Neural crest cell (in vitro differentiated cells): ENCODE results near the gene ZMIZ1. TPM values are rescaled to one million over a fixed set of nuclear protein-coding genes. Genes with fewer than 3 reads are reported as not detected.

ENCODE experiments used
- DNase-seq: peaks from one replicate; pipeline ENCODE4 v3.0.0; 2021; ENCODE audit warnings: low read depth, mixed read lengths, low spot score
- H3K27ac Mint-ChIP-seq: one replicate; pipeline ENCODE4 v1.8.0; 2021; ENCODE audit warnings: mild to moderate bottlenecking, mixed read lengths; ENCODE audit not compliant: unreplicated experiment
- H3K27me3 Mint-ChIP-seq: 2 replicates; pipeline ENCODE4 v1.8.0; 2021; ENCODE audit warnings: low read depth, mild to moderate bottlenecking, mixed read lengths
- H3K36me3 Mint-ChIP-seq: 2 replicates; pipeline ENCODE4 v1.8.0; 2021; ENCODE audit warnings: low read depth, mild to moderate bottlenecking, mixed read lengths
- H3K4me1 Mint-ChIP-seq: 2 replicates; pipeline ENCODE4 v1.8.0; 2021; ENCODE audit warnings: mixed read lengths
- H3K4me3 Mint-ChIP-seq: one replicate; pipeline ENCODE4 v1.8.0; 2021; ENCODE audit warnings: mild to moderate bottlenecking, mixed read lengths
- H3K9me3 Mint-ChIP-seq: 2 replicates; pipeline ENCODE4 v1.8.0; 2021; ENCODE audit warnings: mixed read lengths
- total RNA-seq: library from RNA; stranded (reverse); gene quantifications from 2 replicates; pipeline ENCODE4 v1.2.1, GENCODE V29; 2021
- TF ChIP-seq, protein P1 (sequence below): fragments of 200-600 bp; sonication (generic); conservative IDR thresholded peaks from 2 replicates; pipeline ENCODE4 v1.5.0; 2021; ENCODE audit warnings: antibody characterized with exemption, mild to moderate bottlenecking

The ZMIZ1 gene
- total RNA-seq, 1 donor from 2014 or later, result 92.0 TPM

DNA sequence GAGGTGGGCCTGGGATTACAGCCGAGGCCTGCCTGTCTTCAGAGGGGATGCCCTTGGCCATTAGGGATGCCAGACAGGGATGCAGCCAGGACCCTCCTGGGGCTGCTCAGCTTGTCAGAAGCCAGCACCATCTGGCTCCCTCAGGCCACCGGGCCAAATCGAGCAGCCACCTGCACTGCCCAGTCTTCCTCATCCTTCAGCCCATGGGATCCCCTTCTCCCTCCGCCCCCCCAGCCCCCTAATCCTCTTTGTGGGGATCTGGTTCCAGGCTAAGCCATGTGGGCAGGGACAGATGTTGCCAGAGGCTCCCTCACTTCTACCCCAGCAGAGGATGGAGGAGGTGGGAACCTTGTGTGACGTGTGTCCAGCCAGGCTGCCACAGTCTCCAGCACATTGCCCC is 141.1 kb downstream of the ZMIZ1 start:
- Mint-ChIP-seq H3K36me3 (peaks cover 4% of the 10 kb centered on the region), H3K27ac (no peak overlapping the region), H3K4me3 (no peak overlapping the region), H3K27me3 (no peaks in the 10 kb centered on the region), H3K4me1 (peaks cover 5% of the 10 kb centered on the region), H3K9me3 (no peaks in the 10 kb centered on the region)
- TF ChIP-seq, protein P1, sequence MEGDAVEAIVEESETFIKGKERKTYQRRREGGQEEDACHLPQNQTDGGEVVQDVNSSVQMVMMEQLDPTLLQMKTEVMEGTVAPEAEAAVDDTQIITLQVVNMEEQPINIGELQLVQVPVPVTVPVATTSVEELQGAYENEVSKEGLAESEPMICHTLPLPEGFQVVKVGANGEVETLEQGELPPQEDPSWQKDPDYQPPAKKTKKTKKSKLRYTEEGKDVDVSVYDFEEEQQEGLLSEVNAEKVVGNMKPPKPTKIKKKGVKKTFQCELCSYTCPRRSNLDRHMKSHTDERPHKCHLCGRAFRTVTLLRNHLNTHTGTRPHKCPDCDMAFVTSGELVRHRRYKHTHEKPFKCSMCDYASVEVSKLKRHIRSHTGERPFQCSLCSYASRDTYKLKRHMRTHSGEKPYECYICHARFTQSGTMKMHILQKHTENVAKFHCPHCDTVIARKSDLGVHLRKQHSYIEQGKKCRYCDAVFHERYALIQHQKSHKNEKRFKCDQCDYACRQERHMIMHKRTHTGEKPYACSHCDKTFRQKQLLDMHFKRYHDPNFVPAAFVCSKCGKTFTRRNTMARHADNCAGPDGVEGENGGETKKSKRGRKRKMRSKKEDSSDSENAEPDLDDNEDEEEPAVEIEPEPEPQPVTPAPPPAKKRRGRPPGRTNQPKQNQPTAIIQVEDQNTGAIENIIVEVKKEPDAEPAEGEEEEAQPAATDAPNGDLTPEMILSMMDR, result no peak
- no peak for DNase-seq

DNA sequence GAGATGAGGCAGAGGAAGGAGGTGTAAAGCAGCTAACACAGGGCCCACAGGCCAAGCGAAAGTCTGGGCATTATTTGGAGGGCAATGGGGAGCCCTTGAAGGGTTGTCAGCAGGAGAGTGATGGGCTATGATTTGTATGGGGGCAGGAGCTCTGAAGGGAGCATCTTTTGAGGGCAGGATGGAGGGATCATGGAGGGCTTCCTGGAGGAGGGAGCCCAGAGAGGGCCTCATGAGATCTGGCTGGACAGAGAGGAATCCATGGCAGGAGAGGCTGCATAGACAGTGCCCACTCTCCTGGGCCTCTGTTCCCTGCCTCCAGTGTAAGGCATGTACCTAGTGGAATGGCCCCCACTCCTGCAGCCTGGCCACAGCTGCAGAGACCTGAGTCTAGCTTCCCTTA is 141.9 kb downstream of the ZMIZ1 start:
- TF ChIP-seq, protein P1, result no peak
- Mint-ChIP-seq H3K27ac (no peak overlapping the region), H3K4me1 (peaks cover under 1% of the 10 kb centered on the region), H3K27me3 (no peaks in the 10 kb centered on the region), H3K36me3 (peaks cover 3% of the 10 kb centered on the region), H3K4me3 (no peak overlapping the region), H3K9me3 (no peaks in the 10 kb centered on the region)
- DNase-seq, result no peak

DNA sequence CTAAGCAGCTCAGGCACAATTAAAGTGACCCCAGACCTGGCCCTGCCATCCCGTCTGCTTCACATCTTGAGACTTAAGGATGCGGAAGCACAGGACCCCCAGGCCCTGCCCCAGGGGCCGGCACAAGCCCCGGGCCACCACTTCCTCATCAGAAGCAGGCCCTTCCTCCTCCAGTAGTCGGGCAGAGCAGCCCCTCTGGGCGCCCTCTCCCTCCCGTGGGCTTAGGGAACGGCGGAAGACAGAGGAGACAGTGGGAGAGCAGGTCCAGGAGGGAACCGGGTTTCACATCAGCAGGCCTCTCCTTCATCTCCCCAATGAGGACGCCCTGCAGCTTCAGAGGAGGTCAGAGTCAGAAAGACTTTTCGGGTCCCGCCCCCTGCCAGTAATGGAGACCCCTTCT is 142.8 kb downstream of the ZMIZ1 start:
- H3K4me1 Mint-ChIP-seq, result no peaks in the 10 kb centered on the region
- peak overlapping the region; percentile 27 for H3K27ac Mint-ChIP-seq
- no peaks in the 10 kb centered on the region for H3K27me3 Mint-ChIP-seq
- H3K4me3 Mint-ChIP-seq, result no peak overlapping the region
- DNase-seq, result no peak
- TF ChIP-seq, protein P1, result no peak
- no peaks in the 10 kb centered on the region for H3K9me3 Mint-ChIP-seq
- H3K36me3 Mint-ChIP-seq, result peaks cover 3% of the 10 kb centered on the region

DNA sequence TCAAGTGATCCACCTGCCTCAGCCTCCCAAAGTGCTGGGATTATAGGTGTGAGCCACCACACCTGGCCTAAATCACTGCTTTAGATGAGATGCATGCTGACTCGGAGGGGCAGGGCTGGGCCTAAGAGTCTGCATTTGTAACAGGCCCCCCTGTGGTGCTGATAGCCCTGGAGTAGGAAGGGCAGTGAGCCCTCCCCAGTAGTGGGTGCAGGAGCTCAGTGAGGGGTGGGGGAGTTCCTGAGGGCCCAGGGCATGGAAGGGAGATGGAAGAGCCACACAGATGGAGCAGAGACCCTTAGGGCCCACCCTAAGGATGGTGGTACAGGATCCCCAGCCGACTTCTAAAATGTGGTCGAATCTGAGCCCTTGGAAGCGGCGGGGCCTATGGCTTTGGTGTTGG is 146.8 kb downstream of the ZMIZ1 start:
- Mint-ChIP-seq H3K4me3 (no peak overlapping the region), H3K4me1 (peaks cover 15% of the 10 kb centered on the region), H3K27me3 (no peaks in the 10 kb centered on the region), H3K36me3 (peaks cover 13% of the 10 kb centered on the region), H3K9me3 (no peaks in the 10 kb centered on the region), H3K27ac (no peak overlapping the region)
- TF ChIP-seq, protein P1, result no peak
- no peak for DNase-seq

DNA sequence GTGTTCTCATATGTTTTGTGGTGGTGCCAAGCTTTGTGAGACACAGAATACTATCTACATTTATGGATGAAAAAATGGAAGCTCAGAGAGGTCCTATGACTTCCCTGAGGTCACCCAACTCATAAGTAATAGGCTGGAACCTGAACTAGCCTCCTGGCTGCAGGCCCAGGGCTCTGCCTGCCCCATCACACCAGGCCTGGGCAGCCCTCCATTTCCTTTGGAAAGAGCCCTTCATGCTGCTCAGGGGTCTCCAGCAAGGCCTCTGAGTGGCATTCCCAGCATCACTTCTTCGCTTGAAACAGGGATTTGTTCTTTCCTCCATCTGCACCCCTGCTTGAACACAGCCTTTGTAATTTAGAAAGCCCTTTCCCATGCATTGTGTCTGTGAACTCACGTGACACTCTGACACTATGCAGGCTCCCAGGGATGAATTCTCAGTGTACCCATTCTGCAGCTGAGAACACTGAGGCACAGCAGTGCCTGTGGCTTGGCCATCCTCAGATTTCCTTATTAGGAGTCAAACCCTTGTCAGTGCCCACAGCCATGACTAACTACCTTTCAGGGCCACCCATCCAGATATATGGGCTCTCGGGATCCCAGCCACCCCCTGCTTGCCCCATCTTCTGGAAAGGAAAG is 150.7 kb downstream of the ZMIZ1 start:
- H3K4me1 Mint-ChIP-seq, result peaks cover 52% of the 10 kb centered on the region
- no peak for DNase-seq
- peaks cover 3% of the 10 kb centered on the region for H3K27me3 Mint-ChIP-seq
- TF ChIP-seq, protein P1, result no peak
- peaks cover 16% of the 10 kb centered on the region for H3K36me3 Mint-ChIP-seq
- H3K4me3 Mint-ChIP-seq, result no peak overlapping the region
- no peak overlapping the region for H3K27ac Mint-ChIP-seq
- H3K9me3 Mint-ChIP-seq, result no peaks in the 10 kb centered on the region
